B cell (primary cell): ENCODE measurements around the gene B3GALT6.

Source experiments
- EZH2 ChIP-seq: IDR thresholded peaks from 2 replicates; pipeline ENCODE4 v1.6.1; 2012; ENCODE audit warnings: borderline replicate concordance, low read depth, mild to moderate bottlenecking, moderate library complexity, low read length; ENCODE audit not compliant: insufficient read depth, poor library complexity, severe bottlenecking
- TF ChIP-seq, protein P1 (sequence below): fragments of 200-600 bp; IDR thresholded peaks from one replicate; pipeline ENCODE4 v1.8.0; 2022; ENCODE audit warnings: antibody characterized with exemption, mild to moderate bottlenecking

GRCh38 chr1:1270813-1271212 lies 38.8 kb downstream of the B3GALT6 start:
- TF ChIP-seq, protein P1, sequence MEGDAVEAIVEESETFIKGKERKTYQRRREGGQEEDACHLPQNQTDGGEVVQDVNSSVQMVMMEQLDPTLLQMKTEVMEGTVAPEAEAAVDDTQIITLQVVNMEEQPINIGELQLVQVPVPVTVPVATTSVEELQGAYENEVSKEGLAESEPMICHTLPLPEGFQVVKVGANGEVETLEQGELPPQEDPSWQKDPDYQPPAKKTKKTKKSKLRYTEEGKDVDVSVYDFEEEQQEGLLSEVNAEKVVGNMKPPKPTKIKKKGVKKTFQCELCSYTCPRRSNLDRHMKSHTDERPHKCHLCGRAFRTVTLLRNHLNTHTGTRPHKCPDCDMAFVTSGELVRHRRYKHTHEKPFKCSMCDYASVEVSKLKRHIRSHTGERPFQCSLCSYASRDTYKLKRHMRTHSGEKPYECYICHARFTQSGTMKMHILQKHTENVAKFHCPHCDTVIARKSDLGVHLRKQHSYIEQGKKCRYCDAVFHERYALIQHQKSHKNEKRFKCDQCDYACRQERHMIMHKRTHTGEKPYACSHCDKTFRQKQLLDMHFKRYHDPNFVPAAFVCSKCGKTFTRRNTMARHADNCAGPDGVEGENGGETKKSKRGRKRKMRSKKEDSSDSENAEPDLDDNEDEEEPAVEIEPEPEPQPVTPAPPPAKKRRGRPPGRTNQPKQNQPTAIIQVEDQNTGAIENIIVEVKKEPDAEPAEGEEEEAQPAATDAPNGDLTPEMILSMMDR, result no peak
- no peak for TF ChIP-seq EZH2
